Liver (tissue), 9 donors: ENCODE measurements around the gene PHYKPL. TPM values are rescaled to one million over a fixed set of nuclear protein-coding genes. Genes with fewer than 3 reads are reported as not detected.

Experiments
- DNase-seq: peaks from one replicate; pipeline ENCODE4 v3.0.0-alpha.2; 2017; ENCODE audit warnings: low spot score
- H3K27ac ChIP-seq, 2 donors: one replicate each; pipeline ENCODE4 v1.7.0; 2013; ENCODE audit warnings: inconsistent platforms in 2 of 2, low read length in 2 of 2, control low read depth in 1 of 2, low read depth in 1 of 2, mild to moderate bottlenecking in 1 of 2
- H3K27me3 ChIP-seq, 4 donors: one replicate each; pipeline versions ENCODE4 v1.6.1 to v1.7.0; 2013; ENCODE audit warnings: low read length in 3 of 4, inconsistent platforms in 1 of 4, mild to moderate bottlenecking in 1 of 4, moderate library complexity in 1 of 4; ENCODE audit not compliant: control insufficient read depth in 4 of 4, insufficient read depth in 4 of 4
- H3K36me3 ChIP-seq, 4 donors: one replicate each; pipeline versions ENCODE4 v1.6.1 to v1.7.0; 2013; ENCODE audit warnings: low read length in 3 of 4, mild to moderate bottlenecking in 3 of 4, low read depth in 1 of 4, moderate library complexity in 1 of 4; ENCODE audit not compliant: control insufficient read depth in 4 of 4, insufficient read depth in 3 of 4
- H3K4me1 ChIP-seq, 4 donors: one replicate each; pipeline versions ENCODE4 v1.6.1 to v1.7.0; 2013; ENCODE audit warnings: low read length in 3 of 4, mild to moderate bottlenecking in 3 of 4, moderate library complexity in 1 of 4; ENCODE audit not compliant: control insufficient read depth in 4 of 4, insufficient read depth in 4 of 4
- H3K4me3 ChIP-seq, 3 donors: one replicate each; pipeline versions ENCODE4 v1.6.1 to v1.7.0; 2013; ENCODE audit warnings: low read length in 3 of 3, control low read depth in 1 of 3, low read depth in 1 of 3, mild to moderate bottlenecking in 1 of 3
- H3K9ac ChIP-seq, 2 donors: one replicate each; pipeline ENCODE4 v1.7.0; 2013; ENCODE audit warnings: low read length in 2 of 2, mild to moderate bottlenecking in 2 of 2, moderate library complexity in 2 of 2, control low read depth in 1 of 2, low read depth in 1 of 2
- H3K9me3 ChIP-seq, 4 donors: one replicate each; pipeline versions ENCODE4 v1.6.1 to v1.7.0; 2013; ENCODE audit warnings: low read length in 3 of 4; ENCODE audit not compliant: control insufficient read depth in 4 of 4
- EGR1 ChIP-seq, 2 donors: IDR thresholded peaks; 2 replicates each; pipeline ENCODE4 v1.6.1; 2016 to 2018; ENCODE audit warnings: antibody characterized with exemption in 2 of 2, low read depth in 2 of 2
- FOXA1 ChIP-seq: IDR thresholded peaks from 2 replicates; pipeline ENCODE4 v1.6.1; 2016; ENCODE audit warnings: antibody characterized with exemption
- FOXA2 ChIP-seq: IDR thresholded peaks from 2 replicates; pipeline ENCODE4 v1.6.1; 2016; ENCODE audit warnings: antibody characterized with exemption
- GABPA ChIP-seq, 2 donors: IDR thresholded peaks in 1 of 2; conservative IDR thresholded peaks in 1 of 2; 2 replicates each; pipeline ENCODE4 v1.6.1; 2016; ENCODE audit warnings: antibody characterized with exemption in 2 of 2, mild to moderate bottlenecking in 1 of 2, moderate library complexity in 1 of 2
- HNF4A ChIP-seq, 2 donors: conservative IDR thresholded peaks; 2 replicates each; pipeline ENCODE4 v1.6.1; 2016; ENCODE audit warnings: antibody characterized with exemption in 2 of 2, mild to moderate bottlenecking in 2 of 2
- HNF4G ChIP-seq: IDR thresholded peaks from 2 replicates; pipeline ENCODE4 v1.6.1; 2016; ENCODE audit warnings: antibody characterized with exemption
- JUND ChIP-seq, 2 donors: IDR thresholded peaks; 2 replicates each; pipeline ENCODE4 v1.6.1; 2016; ENCODE audit warnings: antibody characterized with exemption in 2 of 2
- NR2F2 ChIP-seq: IDR thresholded peaks from 2 replicates; pipeline ENCODE4 v1.6.1; 2016; ENCODE audit warnings: antibody characterized with exemption
- RAD21 ChIP-seq, 2 donors: IDR thresholded peaks; 2 replicates each; pipeline ENCODE4 v1.6.1; 2016; ENCODE audit warnings: antibody characterized with exemption in 2 of 2, mild to moderate bottlenecking in 2 of 2
- RXRA ChIP-seq, 2 donors: IDR thresholded peaks; 2 replicates each; pipeline ENCODE4 v1.6.1; 2017 to 2018; ENCODE audit warnings: antibody characterized with exemption in 2 of 2, mild to moderate bottlenecking in 1 of 2
- SP1 ChIP-seq: IDR thresholded peaks from 2 replicates; pipeline ENCODE4 v1.6.1; 2018; ENCODE audit warnings: antibody characterized with exemption, mild to moderate bottlenecking
- TAF1 ChIP-seq: conservative IDR thresholded peaks from 2 replicates; pipeline ENCODE4 v1.6.1; 2016; ENCODE audit warnings: antibody characterized with exemption, mild to moderate bottlenecking
- YY1 ChIP-seq: IDR thresholded peaks from 2 replicates; pipeline ENCODE4 v1.6.1; 2016; ENCODE audit warnings: antibody characterized with exemption, mild to moderate bottlenecking
- WGBS: extraction: QIAGEN DNeasy Blood & Tissue Kit; methylation state at CpG from one replicate; pipeline ENCODE4 v1.1.7; 2013; 5-methylcytosine and 5-hydroxymethylcytosine counted together
- polyA plus RNA-seq, 2 donors: library from polyadenylated mRNA; stranded (reverse) in 1 of 2; unstranded in 1 of 2; fragments of 200-250 nt in 1 of 2; fragments of >200 nt in 1 of 2; fragmentation: Nextera tagmentation in 1 of 2; extraction: Ambion mirVana in 1 of 2; gene quantifications; one replicate each; pipeline versions ENCODE4 v1.2.1 to v1.2.3, GENCODE V29; 2013 to 2015
- total RNA-seq, 2 donors: library from RNA; depleted of rRNA; stranded (reverse); fragments of >200 nt; gene quantifications; one replicate each; pipeline ENCODE4 v1.2.3, GENCODE V29; 2014
- TF ChIP-seq, protein P1 (sequence below): IDR thresholded peaks from 2 replicates; pipeline ENCODE4 v1.6.1; 2016; ENCODE audit warnings: antibody characterized with exemption
- TF ChIP-seq, protein P2 (sequence below): IDR thresholded peaks from 2 replicates; pipeline ENCODE4 v1.6.1; 2016; ENCODE audit warnings: antibody characterized with exemption, mild to moderate bottlenecking
- TF ChIP-seq, protein P3 (sequence below): IDR thresholded peaks from 2 replicates; pipeline ENCODE4 v1.6.1; 2016; ENCODE audit warnings: antibody characterized with exemption
- TF ChIP-seq, protein P4 (sequence below): fragments of 150-350 bp; IDR thresholded peaks from 2 replicates; pipeline ENCODE4 v1.5.1; 2017; ENCODE audit warnings: improper control_type of control experiment, low read depth, low read length; ENCODE audit not compliant: missing input control
- TF ChIP-seq, protein P5 (sequence below): IDR thresholded peaks from 2 replicates; pipeline ENCODE4 v1.6.1; 2016; ENCODE audit warnings: antibody characterized with exemption
- donor health status: healthy.
- donor health status: healthy.
- donor health status: healthy.
- donor health status: healthy.
- donor health status: healthy.

PHYKPL gene
- total and polyA plus RNA-seq, 4 donors: 25.6 to 103 (median 45.0) TPM

DNA sequence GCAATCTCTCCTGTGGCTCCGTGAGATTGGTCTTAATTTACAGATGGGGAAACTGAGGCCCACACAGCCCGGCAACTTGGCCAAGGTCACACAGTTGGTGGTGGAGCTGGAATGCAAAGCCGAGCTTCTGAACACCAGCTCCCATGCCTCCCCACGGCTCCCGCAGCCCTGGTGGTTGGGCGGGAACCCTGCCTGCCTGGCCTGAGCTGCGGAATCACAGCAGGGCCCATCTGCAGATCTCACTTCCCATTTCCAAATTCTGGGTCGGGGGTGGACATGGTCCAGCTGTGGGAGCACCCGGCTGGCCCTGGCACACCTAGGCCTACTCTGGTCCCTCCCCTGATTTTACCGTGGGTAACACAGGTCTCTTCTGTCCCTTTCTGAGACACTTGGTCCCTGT lies 35.3 kb upstream of the PHYKPL start:
- Histone ChIP-seq H3K4me1 (no peaks in the 10 kb centered on the region), H3K9ac (no peak overlapping the region), H3K36me3 (no peaks in the 10 kb centered on the region), H3K27me3 (no peaks in the 10 kb centered on the region), H3K4me3 (no peak overlapping the region), H3K9me3 (no peaks in the 10 kb centered on the region), H3K27ac (no peak overlapping the region)
- TF ChIP-seq NR2F2 (no peak), RAD21 (IDR thresholded peaks at IDR 0.05) (no peak), GABPA (IDR thresholded peaks at IDR 0.05 in 1 of 2, conservative IDR thresholded peaks at IDR 0.05 in 1 of 2) (no peak), HNF4A (conservative IDR thresholded peaks at IDR 0.05) (no peak), HNF4G (no peak), TAF1 (no peak), SP1 (no peak), JUND (IDR thresholded peaks at IDR 0.05) (no peak), FOXA2 (no peak), YY1 (no peak), EGR1 (IDR thresholded peaks at IDR 0.05; ENCODE audit: low read depth in 2 of 2) (no peak), RXRA (IDR thresholded peaks at IDR 0.05) (no peak)
- TF ChIP-seq, protein P1, sequence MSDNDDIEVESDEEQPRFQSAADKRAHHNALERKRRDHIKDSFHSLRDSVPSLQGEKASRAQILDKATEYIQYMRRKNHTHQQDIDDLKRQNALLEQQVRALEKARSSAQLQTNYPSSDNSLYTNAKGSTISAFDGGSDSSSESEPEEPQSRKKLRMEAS: no peak
- TF ChIP-seq, protein P2, sequence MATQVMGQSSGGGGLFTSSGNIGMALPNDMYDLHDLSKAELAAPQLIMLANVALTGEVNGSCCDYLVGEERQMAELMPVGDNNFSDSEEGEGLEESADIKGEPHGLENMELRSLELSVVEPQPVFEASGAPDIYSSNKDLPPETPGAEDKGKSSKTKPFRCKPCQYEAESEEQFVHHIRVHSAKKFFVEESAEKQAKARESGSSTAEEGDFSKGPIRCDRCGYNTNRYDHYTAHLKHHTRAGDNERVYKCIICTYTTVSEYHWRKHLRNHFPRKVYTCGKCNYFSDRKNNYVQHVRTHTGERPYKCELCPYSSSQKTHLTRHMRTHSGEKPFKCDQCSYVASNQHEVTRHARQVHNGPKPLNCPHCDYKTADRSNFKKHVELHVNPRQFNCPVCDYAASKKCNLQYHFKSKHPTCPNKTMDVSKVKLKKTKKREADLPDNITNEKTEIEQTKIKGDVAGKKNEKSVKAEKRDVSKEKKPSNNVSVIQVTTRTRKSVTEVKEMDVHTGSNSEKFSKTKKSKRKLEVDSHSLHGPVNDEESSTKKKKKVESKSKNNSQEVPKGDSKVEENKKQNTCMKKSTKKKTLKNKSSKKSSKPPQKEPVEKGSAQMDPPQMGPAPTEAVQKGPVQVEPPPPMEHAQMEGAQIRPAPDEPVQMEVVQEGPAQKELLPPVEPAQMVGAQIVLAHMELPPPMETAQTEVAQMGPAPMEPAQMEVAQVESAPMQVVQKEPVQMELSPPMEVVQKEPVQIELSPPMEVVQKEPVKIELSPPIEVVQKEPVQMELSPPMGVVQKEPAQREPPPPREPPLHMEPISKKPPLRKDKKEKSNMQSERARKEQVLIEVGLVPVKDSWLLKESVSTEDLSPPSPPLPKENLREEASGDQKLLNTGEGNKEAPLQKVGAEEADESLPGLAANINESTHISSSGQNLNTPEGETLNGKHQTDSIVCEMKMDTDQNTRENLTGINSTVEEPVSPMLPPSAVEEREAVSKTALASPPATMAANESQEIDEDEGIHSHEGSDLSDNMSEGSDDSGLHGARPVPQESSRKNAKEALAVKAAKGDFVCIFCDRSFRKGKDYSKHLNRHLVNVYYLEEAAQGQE: no peak
- TF ChIP-seq, protein P3, sequence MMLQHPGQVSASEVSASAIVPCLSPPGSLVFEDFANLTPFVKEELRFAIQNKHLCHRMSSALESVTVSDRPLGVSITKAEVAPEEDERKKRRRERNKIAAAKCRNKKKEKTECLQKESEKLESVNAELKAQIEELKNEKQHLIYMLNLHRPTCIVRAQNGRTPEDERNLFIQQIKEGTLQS: no peak
- TF ChIP-seq, protein P4, sequence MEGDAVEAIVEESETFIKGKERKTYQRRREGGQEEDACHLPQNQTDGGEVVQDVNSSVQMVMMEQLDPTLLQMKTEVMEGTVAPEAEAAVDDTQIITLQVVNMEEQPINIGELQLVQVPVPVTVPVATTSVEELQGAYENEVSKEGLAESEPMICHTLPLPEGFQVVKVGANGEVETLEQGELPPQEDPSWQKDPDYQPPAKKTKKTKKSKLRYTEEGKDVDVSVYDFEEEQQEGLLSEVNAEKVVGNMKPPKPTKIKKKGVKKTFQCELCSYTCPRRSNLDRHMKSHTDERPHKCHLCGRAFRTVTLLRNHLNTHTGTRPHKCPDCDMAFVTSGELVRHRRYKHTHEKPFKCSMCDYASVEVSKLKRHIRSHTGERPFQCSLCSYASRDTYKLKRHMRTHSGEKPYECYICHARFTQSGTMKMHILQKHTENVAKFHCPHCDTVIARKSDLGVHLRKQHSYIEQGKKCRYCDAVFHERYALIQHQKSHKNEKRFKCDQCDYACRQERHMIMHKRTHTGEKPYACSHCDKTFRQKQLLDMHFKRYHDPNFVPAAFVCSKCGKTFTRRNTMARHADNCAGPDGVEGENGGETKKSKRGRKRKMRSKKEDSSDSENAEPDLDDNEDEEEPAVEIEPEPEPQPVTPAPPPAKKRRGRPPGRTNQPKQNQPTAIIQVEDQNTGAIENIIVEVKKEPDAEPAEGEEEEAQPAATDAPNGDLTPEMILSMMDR: no peak
- WGBS: 85% methylated on average over 10 of the region's 10 CpGs
- no peak for DNase-seq

DNA sequence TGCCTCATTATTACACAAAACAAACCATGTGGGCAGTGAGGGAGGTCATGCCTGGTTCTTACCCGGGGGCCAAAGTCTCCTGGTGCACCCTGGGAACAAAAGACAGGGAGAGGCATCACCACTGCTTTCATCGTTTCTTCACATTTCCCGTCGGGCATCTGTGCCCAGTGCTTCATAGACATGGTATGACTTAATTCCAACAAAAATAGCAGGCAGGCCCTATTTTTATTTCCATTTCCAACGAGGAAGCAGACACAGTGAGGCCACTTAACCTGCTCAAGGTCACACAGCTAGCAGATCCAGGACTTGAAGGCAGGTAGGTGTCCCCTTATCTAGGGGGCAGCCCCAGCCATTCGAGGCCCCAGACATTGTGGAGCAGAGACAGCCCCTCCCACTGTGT lies 34.6 kb upstream of the PHYKPL start:
- DNase-seq: no peak
- Histone ChIP-seq H3K4me1 (no peaks in the 10 kb centered on the region), H3K4me3 (no peak overlapping the region), H3K27ac (no peak overlapping the region), H3K9ac (no peak overlapping the region), H3K36me3 (no peaks in the 10 kb centered on the region), H3K9me3 (no peaks in the 10 kb centered on the region), H3K27me3 (no peaks in the 10 kb centered on the region)
- no peak for TF ChIP-seq GABPA (IDR thresholded peaks at IDR 0.05 in 1 of 2, conservative IDR thresholded peaks at IDR 0.05 in 1 of 2)
- TF ChIP-seq YY1: no peak
- no peak for TF ChIP-seq SP1
- TF ChIP-seq, protein P4: no peak
- no peak for TF ChIP-seq FOXA1
- TF ChIP-seq TAF1: no peak
- TF ChIP-seq FOXA2: no peak
- no peak for TF ChIP-seq HNF4G
- TF ChIP-seq, protein P5, sequence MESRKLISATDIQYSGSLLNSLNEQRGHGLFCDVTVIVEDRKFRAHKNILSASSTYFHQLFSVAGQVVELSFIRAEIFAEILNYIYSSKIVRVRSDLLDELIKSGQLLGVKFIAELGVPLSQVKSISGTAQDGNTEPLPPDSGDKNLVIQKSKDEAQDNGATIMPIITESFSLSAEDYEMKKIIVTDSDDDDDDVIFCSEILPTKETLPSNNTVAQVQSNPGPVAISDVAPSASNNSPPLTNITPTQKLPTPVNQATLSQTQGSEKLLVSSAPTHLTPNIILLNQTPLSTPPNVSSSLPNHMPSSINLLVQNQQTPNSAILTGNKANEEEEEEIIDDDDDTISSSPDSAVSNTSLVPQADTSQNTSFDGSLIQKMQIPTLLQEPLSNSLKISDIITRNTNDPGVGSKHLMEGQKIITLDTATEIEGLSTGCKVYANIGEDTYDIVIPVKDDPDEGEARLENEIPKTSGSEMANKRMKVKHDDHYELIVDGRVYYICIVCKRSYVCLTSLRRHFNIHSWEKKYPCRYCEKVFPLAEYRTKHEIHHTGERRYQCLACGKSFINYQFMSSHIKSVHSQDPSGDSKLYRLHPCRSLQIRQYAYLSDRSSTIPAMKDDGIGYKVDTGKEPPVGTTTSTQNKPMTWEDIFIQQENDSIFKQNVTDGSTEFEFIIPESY: no peak
- WGBS: 74% methylated on average over 6 of the region's 6 CpGs
